GM10248 (cell line): ENCODE measurements around the gene TMEM97.
"Not testable (repeated sequence)": the region's sequence is repeated elsewhere in the genome, so short reads cannot be mapped to it uniquely, and the experiment has no call there.

ENCODE experiments used
- CTCF ChIA-PET: fragments of 300-600 bp; sonication (Branson Sonifier 250); formaldehyde crosslinking; extraction: SDS; loops from one replicate; lab custom pipeline; 2021; ENCODE audit warnings: antibody characterized with exemption; lab: Yijun Ruan, JAX
- POLR2A ChIA-PET: fragments of 350-650 bp; sonication (Branson Sonifier 250); formaldehyde crosslinking; extraction: SDS; loops from one replicate; lab custom pipeline; 2020; ENCODE audit warnings: antibody characterized with exemption; lab: Yijun Ruan, JAX
- DNase-seq: peaks from one replicate; pipeline ENCODE4 v3.0.0; 2012; ENCODE audit errors: extremely low spot score
- TF ChIP-seq, protein P1 (sequence below): IDR thresholded peaks from 2 replicates; pipeline ENCODE4 v1.5.1; 2012; ENCODE audit warnings: mild to moderate bottlenecking, low read depth; ENCODE audit errors: extremely low read depth, missing control alignments, control extremely low read depth

The TMEM97 gene

DNA sequence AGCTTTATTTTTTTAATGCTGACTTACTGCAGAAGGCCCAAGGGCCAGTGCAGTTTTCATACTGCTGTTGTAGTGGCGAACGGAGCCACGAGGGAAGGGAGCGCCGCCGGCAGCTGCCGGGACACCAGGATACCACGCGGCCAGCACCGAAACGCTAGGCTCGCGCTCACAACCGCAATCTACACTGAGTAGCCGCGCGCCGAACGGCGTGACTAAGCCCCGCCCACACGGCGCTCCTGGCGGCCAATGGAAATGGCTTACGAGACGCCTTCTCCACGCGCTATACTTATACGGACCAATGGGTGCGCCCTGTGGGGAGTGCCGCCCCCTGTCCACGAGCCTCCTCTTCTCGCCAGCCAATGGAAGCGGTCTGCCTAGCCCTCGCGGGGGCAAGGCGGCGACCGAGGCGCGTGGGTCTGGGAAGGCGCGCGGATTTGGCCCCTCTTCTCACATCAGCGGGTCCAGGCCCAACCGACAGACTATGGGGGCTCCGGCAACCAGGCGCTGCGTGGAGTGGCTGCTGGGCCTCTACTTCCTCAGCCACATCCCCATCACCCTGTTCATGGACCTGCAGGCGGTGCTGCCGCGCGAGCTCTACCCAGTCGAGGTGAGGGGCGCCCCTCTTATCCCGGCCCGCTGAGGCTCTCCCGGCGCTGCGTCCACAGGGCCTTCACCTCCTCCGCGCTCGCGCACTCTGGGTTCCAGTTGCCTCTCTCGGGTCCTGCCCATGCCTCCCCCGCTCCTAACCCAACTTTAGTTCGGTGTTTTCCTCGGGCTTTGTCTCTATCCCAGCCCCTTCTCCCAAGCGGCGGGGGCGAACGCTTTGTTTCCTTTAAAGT, at the start of gene TMEM97:
Gene TMEM97, plus strand, starts transcription at position 442 of the 839 bp plus-strand sequence. Its CDS starts 40 bp downstream, at position 482.
- DNase-seq = peak; percentile 98
- POLR2A ChIA-PET = interaction anchor here (1.5 kb wide), 1 partner anchor 16 kb away, joined by 4 read pairs; the partner anchor contains the start of genes IFT20 and TNFAIP1
- TF ChIP-seq, protein P1, sequence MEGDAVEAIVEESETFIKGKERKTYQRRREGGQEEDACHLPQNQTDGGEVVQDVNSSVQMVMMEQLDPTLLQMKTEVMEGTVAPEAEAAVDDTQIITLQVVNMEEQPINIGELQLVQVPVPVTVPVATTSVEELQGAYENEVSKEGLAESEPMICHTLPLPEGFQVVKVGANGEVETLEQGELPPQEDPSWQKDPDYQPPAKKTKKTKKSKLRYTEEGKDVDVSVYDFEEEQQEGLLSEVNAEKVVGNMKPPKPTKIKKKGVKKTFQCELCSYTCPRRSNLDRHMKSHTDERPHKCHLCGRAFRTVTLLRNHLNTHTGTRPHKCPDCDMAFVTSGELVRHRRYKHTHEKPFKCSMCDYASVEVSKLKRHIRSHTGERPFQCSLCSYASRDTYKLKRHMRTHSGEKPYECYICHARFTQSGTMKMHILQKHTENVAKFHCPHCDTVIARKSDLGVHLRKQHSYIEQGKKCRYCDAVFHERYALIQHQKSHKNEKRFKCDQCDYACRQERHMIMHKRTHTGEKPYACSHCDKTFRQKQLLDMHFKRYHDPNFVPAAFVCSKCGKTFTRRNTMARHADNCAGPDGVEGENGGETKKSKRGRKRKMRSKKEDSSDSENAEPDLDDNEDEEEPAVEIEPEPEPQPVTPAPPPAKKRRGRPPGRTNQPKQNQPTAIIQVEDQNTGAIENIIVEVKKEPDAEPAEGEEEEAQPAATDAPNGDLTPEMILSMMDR = no peak
- CTCF ChIA-PET = interaction anchor here (0.7 to 3.5 kb wide), 7 partner anchors 9 to 426 kb away, joined by 3 to 16 read pairs (median 5); partner anchors contain the start of genes IFT20, LYRM9 and TNFAIP1

DNA sequence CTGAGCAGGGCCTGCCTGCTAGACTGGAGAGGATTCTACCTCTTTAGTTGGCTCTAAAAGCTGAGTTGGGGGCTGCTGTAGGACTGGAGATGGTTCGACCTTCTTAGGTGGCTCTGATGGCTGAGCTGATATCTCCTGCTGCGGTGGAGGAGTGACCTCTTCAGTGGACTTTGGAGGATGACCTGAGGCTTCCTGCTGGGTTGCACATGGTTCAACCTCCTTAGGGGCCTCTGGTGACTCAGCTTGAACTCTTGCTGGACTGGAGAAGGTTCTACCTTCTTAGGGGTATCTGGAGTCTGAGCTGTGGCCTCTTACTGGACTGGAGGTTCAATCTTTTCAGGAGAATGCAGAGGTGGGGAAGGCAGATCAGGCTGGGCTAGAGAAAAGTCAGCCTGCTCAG, 48.9 kb upstream of the TMEM97 start:
- POLR2A ChIA-PET = no interaction called here
- DNase-seq = no peak
- TF ChIP-seq, protein P1 = no peak
- CTCF ChIA-PET = interaction anchor here (0.7 to 6.1 kb wide), 5 partner anchors 11 to 21 kb away, joined by 3 to 35 read pairs (median 8); no protein-coding TSS in a partner anchor

DNA sequence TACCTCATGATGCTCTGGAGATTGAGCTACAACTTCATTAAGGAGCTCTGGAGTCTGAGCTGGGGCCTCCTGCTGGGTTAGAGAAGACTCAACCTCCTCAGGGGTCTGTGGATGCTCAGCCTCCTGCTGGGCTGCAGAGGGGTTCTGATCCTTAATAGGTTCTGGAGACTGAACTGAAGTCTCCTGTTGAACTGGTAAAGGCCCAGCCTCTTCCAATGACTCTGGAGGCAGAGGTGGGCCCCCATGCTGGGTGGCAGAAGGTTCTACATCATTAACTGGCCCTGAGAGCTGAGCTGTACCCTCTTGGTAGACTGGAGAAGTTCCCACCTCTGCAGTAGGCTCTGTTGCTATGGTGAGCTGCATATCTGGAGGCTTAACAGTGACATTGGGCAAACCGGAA, 48.1 kb upstream of the TMEM97 start:
- TF ChIP-seq, protein P1 = no peak
- no peak for DNase-seq
- ChIA-PET CTCF (interaction anchor here (1.1 to 6.1 kb wide), 4 partner anchors 10 to 23 kb away, joined by 3 to 35 read pairs (median 8); no protein-coding TSS in a partner anchor), POLR2A (no interaction called here)

DNA sequence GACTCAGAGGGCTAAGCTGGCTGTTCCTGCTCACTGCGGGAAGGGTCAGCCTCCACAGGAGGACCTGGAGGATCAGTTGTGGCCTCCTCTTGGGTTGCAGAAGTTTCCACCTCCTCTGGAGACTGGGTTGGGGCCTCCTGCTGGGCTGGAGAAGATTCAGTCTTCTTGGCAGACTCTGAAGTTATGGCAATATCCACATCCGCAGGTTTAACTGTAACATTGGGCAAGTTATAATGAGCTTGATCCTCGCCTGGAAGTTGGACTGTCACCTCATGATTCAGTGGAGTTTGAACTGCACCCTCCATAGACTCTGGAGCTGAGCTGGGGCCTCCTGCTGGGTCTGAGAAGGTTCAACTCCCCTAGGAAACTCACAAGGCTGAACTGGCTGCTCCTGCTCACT, 47.6 kb upstream of the TMEM97 start:
- DNase-seq = no peak
- POLR2A ChIA-PET = no interaction called here
- TF ChIP-seq, protein P1 = no peak
- CTCF ChIA-PET = interaction anchor here (1.1 to 6.1 kb wide), 3 partner anchors 20 to 23 kb away, joined by 3 to 35 read pairs (median 8); no protein-coding TSS in a partner anchor

DNA sequence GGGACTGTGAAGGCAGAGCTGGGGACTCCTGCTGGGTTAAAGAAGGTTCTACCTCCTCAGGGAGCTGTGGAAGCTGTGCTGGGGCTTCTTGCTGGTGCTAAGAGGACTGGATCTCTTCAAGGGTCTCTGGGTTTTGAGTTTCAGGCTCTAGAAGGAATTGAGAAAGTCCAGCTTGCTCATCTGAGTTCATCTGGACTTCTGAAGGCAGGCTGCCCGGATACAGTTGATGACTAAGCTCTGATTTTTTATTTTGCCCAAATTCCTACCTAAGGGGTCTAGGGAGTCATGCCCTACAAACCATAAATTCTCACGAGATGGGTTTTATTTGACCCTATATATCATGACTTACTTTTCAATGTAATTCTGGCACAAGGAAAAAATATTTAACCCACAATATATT, 46.8 kb upstream of the TMEM97 start:
- DNase-seq = no peak
- ChIA-PET CTCF (interaction anchor here (1.1 to 6.1 kb wide), 3 partner anchors 20 to 23 kb away, joined by 3 to 35 read pairs (median 8); no protein-coding TSS in a partner anchor), POLR2A (no interaction called here)
- TF ChIP-seq, protein P1 = no peak

DNA sequence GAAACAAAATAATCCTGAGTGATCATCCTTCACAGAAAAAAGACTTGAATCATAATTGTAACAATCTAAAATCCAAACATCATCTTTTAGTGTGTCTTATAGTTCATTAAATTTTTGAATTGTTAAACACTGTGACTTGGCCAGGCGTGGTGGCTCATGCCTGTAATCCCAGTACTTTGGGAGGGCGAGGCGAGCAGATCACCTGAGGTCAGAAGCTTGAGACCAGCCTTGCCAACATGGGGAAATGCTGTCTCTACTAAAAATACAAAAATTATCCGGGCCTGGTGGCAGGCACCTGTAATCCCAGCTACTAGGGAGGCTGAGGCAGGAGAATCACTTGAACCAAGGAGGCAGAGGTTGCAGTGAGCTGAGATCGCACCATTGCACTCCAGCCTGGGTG, 45.7 kb upstream of the TMEM97 start:
- DNase-seq, POLR2A ChIA-PET: not testable (repeated sequence)
- CTCF ChIA-PET = interaction anchor here (6.1 kb wide), 1 partner anchor 22 kb away, joined by 35 read pairs; no protein-coding TSS in a partner anchor
